ENCODE data around the gene NAT9. TPM values are rescaled to one million over a fixed set of nuclear protein-coding genes. Genes with fewer than 3 reads are reported as not detected.

NAT9 gene
- total RNA-seq, 4 donors from 2014 or later: 14.3 to 26.6 (median 18.1) TPM

GRCh38 chr17:74767111-74767516 lies 9.0 kb downstream of the NAT9 start:
- intact Hi-C loops (cut with DNase I; ENCODE audit: low total_unique reads): no loop called here
- DNase-seq (ENCODE audit: low spot score in 2 of 2): no peak
- 61 to 62% methylated on average over 6 to 10 of the region's 10 CpGs for WGBS, 2 donors
- H3K4me3 ChIP-seq (ENCODE audit: low read depth, poor library complexity, severe bottlenecking): no peak overlapping the region
- no peak for TF ChIP-seq POLR2A (IDR thresholded peaks at IDR 0.05)
- TF ChIP-seq CTCF (IDR thresholded peaks at IDR 0.05): no peak

- 73 to 75% methylated on average over 2 of the region's 2 CpGs for WGBS, 2 donors
- H3K4me3 ChIP-seq (ENCODE audit: low read depth, poor library complexity, severe bottlenecking): no peak overlapping the region
- TF ChIP-seq POLR2A (IDR thresholded peaks at IDR 0.05): no peak
- TF ChIP-seq CTCF (IDR thresholded peaks at IDR 0.05): no peak
- no peak for DNase-seq (ENCODE audit: low spot score in 2 of 2)
- intact Hi-C loops (cut with DNase I; ENCODE audit: low total_unique reads): no loop called here
Observed at GRCh38 chr17:74766413-74766812, 9.7 kb downstream of the NAT9 start.

GRCh38 chr17:74764751-74765286 lies 11.3 kb downstream of the NAT9 start:
- WGBS, 2 donors: 85 to 95% methylated on average over 4 of the region's 4 CpGs
- intact Hi-C loops (cut with DNase I; ENCODE audit: low total_unique reads): no loop called here
- H3K4me3 ChIP-seq (ENCODE audit: low read depth, poor library complexity, severe bottlenecking): no peak overlapping the region
- DNase-seq (ENCODE audit: low spot score in 2 of 2): no peak
- TF ChIP-seq POLR2A (IDR thresholded peaks at IDR 0.05) (no peak), CTCF (IDR thresholded peaks at IDR 0.05) (no peak)

GRCh38 chr17:74763565-74764387 lies 12.4 kb downstream of the NAT9 start:
- no peak for DNase-seq (ENCODE audit: low spot score in 2 of 2)
- no peak overlapping the region for H3K4me3 ChIP-seq (ENCODE audit: low read depth, poor library complexity, severe bottlenecking)
- WGBS, 2 donors: 59 to 63% methylated on average over 12 to 15 of the region's 16 CpGs
- TF ChIP-seq POLR2A (IDR thresholded peaks at IDR 0.05): no peak
- no peak for TF ChIP-seq CTCF (IDR thresholded peaks at IDR 0.05)
- intact Hi-C loops (cut with DNase I; ENCODE audit: low total_unique reads): no loop called here

GRCh38 chr17:74761931-74762330 lies 14.2 kb downstream of the NAT9 start:
- no peak overlapping the region for H3K4me3 ChIP-seq (ENCODE audit: low read depth, poor library complexity, severe bottlenecking)
- no peak for DNase-seq (ENCODE audit: low spot score in 2 of 2)
- WGBS, 2 donors: 95 to 99% methylated on average over 3 to 11 of the region's 11 CpGs
- no peak for TF ChIP-seq POLR2A (IDR thresholded peaks at IDR 0.05)
- TF ChIP-seq CTCF (IDR thresholded peaks at IDR 0.05): no peak
- intact Hi-C loops (cut with DNase I; ENCODE audit: low total_unique reads): no loop called here
